ENCODE measurements around the gene CDH9.

Gene CDH9

GRCh38 chr5:26881901-26882300 lies 156.5 kb downstream of the CDH9 start:
- Histone ChIP-seq H2AFZ (ENCODE audit: low read depth, low read length, severe bottlenecking) (no peak overlapping the region), H3K27me3 (ENCODE audit: low read length) (no peaks in the 10 kb centered on the region), H3K9ac (ENCODE audit: low read length) (no peak overlapping the region), H3K36me3 (ENCODE audit: low read length) (no peaks in the 10 kb centered on the region), H3K9me3 (ENCODE audit: insufficient read depth, low read length) (peaks cover 4% of the 10 kb centered on the region; the same call in 1 of the 2 replicates), H4K20me1 (ENCODE audit: low read depth, low read length) (no peaks in the 10 kb centered on the region), H3K4me2 (ENCODE audit: low read depth, low read length, poor library complexity, severe bottlenecking) (no peak overlapping the region), H3K79me2 (ENCODE audit: insufficient read depth, low read length) (no peaks in the 10 kb centered on the region), H3K9me2 (replicated peaks; ENCODE audit: insufficient read depth, low read length) (no peaks in the 10 kb centered on the region), H3F3A (ENCODE audit: insufficient read depth) (no peaks in the 10 kb centered on the region), H3K27ac (ENCODE audit: low read depth, low read length) (no peak overlapping the region), H3K4me3 (ENCODE audit: insufficient read depth, low read length, poor library complexity, severe bottlenecking) (no peak overlapping the region)
- TF ChIP-seq CTCF (IDR thresholded peaks at IDR 0.05; ENCODE audit: insufficient read depth, low read length, poor library complexity, severe bottlenecking), result no peak

- H3F3A ChIP-seq (ENCODE audit: insufficient read depth), result no peaks in the 10 kb centered on the region
- no peaks in the 10 kb centered on the region for H3K79me2 ChIP-seq (ENCODE audit: insufficient read depth, low read length)
- H3K36me3 ChIP-seq (ENCODE audit: low read length), result no peaks in the 10 kb centered on the region
Measured at GRCh38 chr5:26877154-26877553, 161.2 kb downstream of the CDH9 start.

GRCh38 chr5:26872337-26872736 lies 166.0 kb downstream of the CDH9 start:
- no peak overlapping the region for H2AFZ ChIP-seq (ENCODE audit: low read depth, low read length, severe bottlenecking)
- no peaks in the 10 kb centered on the region for H4K20me1 ChIP-seq (ENCODE audit: low read depth, low read length)
- H3K9me2 ChIP-seq (replicated peaks; ENCODE audit: insufficient read depth, low read length), result no peaks in the 10 kb centered on the region
- TF ChIP-seq CTCF (IDR thresholded peaks at IDR 0.05; ENCODE audit: insufficient read depth, low read length, poor library complexity, severe bottlenecking) (no peak), EZH2phosphoT487 (conservative IDR thresholded peaks at IDR 0.05; ENCODE audit: low read length) (no peak)
- no peaks in the 10 kb centered on the region for H3K79me2 ChIP-seq (ENCODE audit: insufficient read depth, low read length)
- no peak overlapping the region for H3K9ac ChIP-seq (ENCODE audit: low read length)
- H3K9me3 ChIP-seq (ENCODE audit: insufficient read depth, low read length), result no peaks in the 10 kb centered on the region
- H3K27ac ChIP-seq (ENCODE audit: low read depth, low read length), result no peak overlapping the region
- no peaks in the 10 kb centered on the region for H3K27me3 ChIP-seq (ENCODE audit: low read length)
- H3F3A ChIP-seq (ENCODE audit: insufficient read depth), result no peaks in the 10 kb centered on the region
- no peak overlapping the region for H3K4me3 ChIP-seq (ENCODE audit: insufficient read depth, low read length, poor library complexity, severe bottlenecking)
- no peaks in the 10 kb centered on the region for H3K36me3 ChIP-seq (ENCODE audit: low read length)
- no peak overlapping the region for H3K4me2 ChIP-seq (ENCODE audit: low read depth, low read length, poor library complexity, severe bottlenecking)

More at GRCh38 chr5:26877154-26877553, 161.2 kb downstream of the CDH9 start:
- Histone ChIP-seq H2AFZ (ENCODE audit: low read depth, low read length, severe bottlenecking) (peak overlapping the region; percentile 8), H4K20me1 (ENCODE audit: low read depth, low read length) (no peaks in the 10 kb centered on the region), H3K4me3 (ENCODE audit: insufficient read depth, low read length, poor library complexity, severe bottlenecking) (no peak overlapping the region), H3K27ac (ENCODE audit: low read depth, low read length) (no peak overlapping the region), H3K9me2 (replicated peaks; ENCODE audit: insufficient read depth, low read length) (no peaks in the 10 kb centered on the region), H3K27me3 (ENCODE audit: low read length) (no peaks in the 10 kb centered on the region), H3K9ac (ENCODE audit: low read length) (no peak overlapping the region), H3K4me2 (ENCODE audit: low read depth, low read length, poor library complexity, severe bottlenecking) (no peak overlapping the region), H3K9me3 (ENCODE audit: insufficient read depth, low read length) (no peaks in the 10 kb centered on the region; the same call in 1 of the 2 replicates)
- TF ChIP-seq EZH2phosphoT487 (conservative IDR thresholded peaks at IDR 0.05; ENCODE audit: low read length), result no peak
- no peak for TF ChIP-seq CTCF (IDR thresholded peaks at IDR 0.05; ENCODE audit: insufficient read depth, low read length, poor library complexity, severe bottlenecking)

Measured in SU-DHL-6 (cell line).